Measurements from ENCODE around the gene ACADVL. TPM values are rescaled to one million over a fixed set of nuclear protein-coding genes. Genes with fewer than 3 reads are reported as not detected.

ACADVL gene
- total and polyA plus RNA-seq, 2 donors (not counting 1 experiment from before 2014, with no cell fraction given) = 640 to 696 TPM

DNA sequence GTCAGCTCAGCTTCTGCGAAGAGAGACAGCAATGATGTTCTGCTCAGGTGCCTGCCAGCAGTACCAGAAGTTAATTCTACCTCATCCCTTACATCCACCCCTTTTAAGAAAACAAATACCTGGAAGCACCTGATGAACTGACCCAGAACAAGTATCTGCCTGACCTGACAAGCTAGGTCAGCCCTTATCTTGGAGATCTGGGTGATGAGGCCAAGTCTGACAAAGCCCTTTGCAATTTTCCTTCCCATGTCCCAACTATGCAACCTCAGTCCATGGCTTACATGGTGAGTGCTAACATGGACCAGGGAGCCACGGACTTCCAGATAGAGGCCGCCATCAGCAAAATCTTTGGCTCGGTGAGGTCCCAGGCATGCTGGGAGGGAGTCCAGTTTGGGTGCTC is 3.6 kb downstream of the ACADVL start:
- Mint-ChIP-seq H3K27me3 (no peaks in the 10 kb centered on the region), H3K27ac (no peak overlapping the region), H3K9me3 (ENCODE audit: insufficient read depth) (no peaks in the 10 kb centered on the region), H3K4me3 (no peak overlapping the region), H3K4me1 (peaks cover 26% of the 10 kb centered on the region)
- Histone ChIP-seq H3K79me2 (ENCODE audit: control insufficient read depth, insufficient read depth, low read length) (peaks cover 7% of the 10 kb centered on the region), H3K4me3 (ENCODE audit: control extremely low read depth in 1 of 5, extremely low read depth in 1 of 5, insufficient read depth in 1 of 5, low read depth in 2 of 5, low read length in 4 of 5) (no peak overlapping the region), H3K9ac (ENCODE audit: low read length) (no peak overlapping the region), H2AFZ (ENCODE audit: insufficient read depth, low read depth, low read length, poor library complexity, severe bottlenecking) (no peak overlapping the region), H3K4me2 (replicated peaks; ENCODE audit: low read depth, low read length, poor library complexity, severe bottlenecking) (no peak overlapping the region), H3K27ac (ENCODE audit: low read length in 2 of 2) (no peak overlapping the region), H3K9me3 (ENCODE audit: control extremely low read depth in 1 of 3, control insufficient read depth in 2 of 3, insufficient read depth in 1 of 3, low read length in 2 of 3) (no peaks in the 10 kb centered on the region), H4K20me1 (ENCODE audit: control insufficient read depth, insufficient read depth, low read length, poor library complexity, severe bottlenecking) (no peaks in the 10 kb centered on the region), H3K36me3 (replicated peaks in 1 of 2; ENCODE audit: control extremely low read depth in 1 of 2, control insufficient read depth in 1 of 2, extremely low read depth in 1 of 2, insufficient read depth in 2 of 2, low read length in 1 of 2) (peaks cover 0 to 55% of the 10 kb centered on the region in 2 experiments), H3K4me1 (ENCODE audit: control insufficient read depth in 2 of 2, insufficient read depth in 2 of 2, low read length in 2 of 2) (peaks cover 14 to 23% of the 10 kb centered on the region in 2 donors), H3K27me3 (replicated peaks in 1 of 4; ENCODE audit: control extremely low read depth in 1 of 4, control insufficient read depth in 3 of 4, insufficient read depth in 4 of 4, low read length in 3 of 4) (no peaks in the 10 kb centered on the region)
- ChIA-PET CTCF (no interaction called here), POLR2A (interaction anchor here (0.5 to 1.1 kb wide), 2 partner anchors 11 to 15 kb away, joined by 3 to 4 read pairs; partner anchors contain the start of gene DVL2)
- DNase-seq (no peak), ATAC-seq (ENCODE audit: low read depth) (no peak)
- intact Hi-C loops (cut with micrococcal nuclease) = no loop called here
- 92% methylated on average over 4 of the region's 4 CpGs for WGBS (ENCODE audit: insufficient coverage)
- TF ChIP-seq EZH2 (IDR thresholded peaks at IDR 0.05; ENCODE audit: borderline replicate concordance, insufficient read depth, low read depth, low read length, poor library complexity, severe bottlenecking) = no peak
- TF ChIP-seq, protein P1, sequence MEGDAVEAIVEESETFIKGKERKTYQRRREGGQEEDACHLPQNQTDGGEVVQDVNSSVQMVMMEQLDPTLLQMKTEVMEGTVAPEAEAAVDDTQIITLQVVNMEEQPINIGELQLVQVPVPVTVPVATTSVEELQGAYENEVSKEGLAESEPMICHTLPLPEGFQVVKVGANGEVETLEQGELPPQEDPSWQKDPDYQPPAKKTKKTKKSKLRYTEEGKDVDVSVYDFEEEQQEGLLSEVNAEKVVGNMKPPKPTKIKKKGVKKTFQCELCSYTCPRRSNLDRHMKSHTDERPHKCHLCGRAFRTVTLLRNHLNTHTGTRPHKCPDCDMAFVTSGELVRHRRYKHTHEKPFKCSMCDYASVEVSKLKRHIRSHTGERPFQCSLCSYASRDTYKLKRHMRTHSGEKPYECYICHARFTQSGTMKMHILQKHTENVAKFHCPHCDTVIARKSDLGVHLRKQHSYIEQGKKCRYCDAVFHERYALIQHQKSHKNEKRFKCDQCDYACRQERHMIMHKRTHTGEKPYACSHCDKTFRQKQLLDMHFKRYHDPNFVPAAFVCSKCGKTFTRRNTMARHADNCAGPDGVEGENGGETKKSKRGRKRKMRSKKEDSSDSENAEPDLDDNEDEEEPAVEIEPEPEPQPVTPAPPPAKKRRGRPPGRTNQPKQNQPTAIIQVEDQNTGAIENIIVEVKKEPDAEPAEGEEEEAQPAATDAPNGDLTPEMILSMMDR (IDR thresholded peaks at IDR 0.05) = no peak

DNA sequence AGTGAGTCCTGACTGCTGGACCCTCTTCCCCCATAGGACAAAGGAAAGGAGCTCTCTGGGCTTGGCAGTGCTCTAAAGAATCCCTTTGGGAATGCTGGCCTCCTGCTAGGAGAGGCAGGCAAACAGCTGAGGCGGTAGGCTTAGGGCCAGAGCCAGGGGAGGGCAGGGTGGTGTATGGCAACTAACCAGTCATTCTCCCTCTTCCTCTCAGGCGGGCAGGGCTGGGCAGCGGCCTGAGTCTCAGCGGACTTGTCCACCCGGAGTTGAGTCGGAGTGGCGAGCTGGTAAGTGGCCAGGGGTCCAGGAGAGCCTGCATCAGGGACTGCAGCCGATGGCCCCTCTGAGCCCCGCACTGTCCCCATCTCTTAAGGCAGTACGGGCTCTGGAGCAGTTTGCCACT is 4.4 kb downstream of the ACADVL start:
- Mint-ChIP-seq H3K27me3 (no peaks in the 10 kb centered on the region), H3K9me3 (ENCODE audit: insufficient read depth) (no peaks in the 10 kb centered on the region), H3K4me1 (peaks cover 20% of the 10 kb centered on the region), H3K27ac (no peak overlapping the region), H3K4me3 (no peak overlapping the region)
- no peaks in the 10 kb centered on the region for H4K20me1 ChIP-seq (ENCODE audit: control insufficient read depth, insufficient read depth, low read length, poor library complexity, severe bottlenecking)
- ATAC-seq (ENCODE audit: low read depth) (no peak), DNase-seq (no peak)
- H3K4me1 ChIP-seq (ENCODE audit: control insufficient read depth in 2 of 2, insufficient read depth in 2 of 2, low read length in 2 of 2) = peaks cover 12 to 19% of the 10 kb centered on the region in 2 donors
- peaks cover 2% of the 10 kb centered on the region for H3K79me2 ChIP-seq (ENCODE audit: control insufficient read depth, insufficient read depth, low read length)
- H3K4me3 ChIP-seq (ENCODE audit: control extremely low read depth in 1 of 5, extremely low read depth in 1 of 5, insufficient read depth in 1 of 5, low read depth in 2 of 5, low read length in 4 of 5) = no peak overlapping the region
- H3K27ac ChIP-seq (ENCODE audit: low read length in 2 of 2) = no peak overlapping the region
- ChIA-PET CTCF (no interaction called here), POLR2A (interaction anchor here (0.5 to 1.1 kb wide), 2 partner anchors 10 to 14 kb away, joined by 3 to 4 read pairs; partner anchors contain the start of gene DVL2)
- no peak overlapping the region for H2AFZ ChIP-seq (ENCODE audit: insufficient read depth, low read depth, low read length, poor library complexity, severe bottlenecking)
- no peaks in the 10 kb centered on the region for H3K9me3 ChIP-seq (ENCODE audit: control extremely low read depth in 1 of 3, control insufficient read depth in 2 of 3, insufficient read depth in 1 of 3, low read length in 2 of 3)
- WGBS (ENCODE audit: insufficient coverage) = 97% methylated on average over 7 of the region's 10 CpGs
- no peak overlapping the region for H3K4me2 ChIP-seq (replicated peaks; ENCODE audit: low read depth, low read length, poor library complexity, severe bottlenecking)
- no peaks in the 10 kb centered on the region for H3K27me3 ChIP-seq (replicated peaks in 1 of 4; ENCODE audit: control extremely low read depth in 1 of 4, control insufficient read depth in 3 of 4, insufficient read depth in 4 of 4, low read length in 3 of 4)
- H3K36me3 ChIP-seq (replicated peaks in 1 of 2; ENCODE audit: control extremely low read depth in 1 of 2, control insufficient read depth in 1 of 2, extremely low read depth in 1 of 2, insufficient read depth in 2 of 2, low read length in 1 of 2) = peaks cover 0 to 62% of the 10 kb centered on the region in 2 experiments
- H3K9ac ChIP-seq (ENCODE audit: low read length) = no peak overlapping the region
- TF ChIP-seq, protein P1 (IDR thresholded peaks at IDR 0.05) = no peak
- TF ChIP-seq EZH2 (IDR thresholded peaks at IDR 0.05; ENCODE audit: borderline replicate concordance, insufficient read depth, low read depth, low read length, poor library complexity, severe bottlenecking) = no peak
- intact Hi-C loops (cut with micrococcal nuclease) = no loop called here

All from B cell (primary cell).